ENCODE results near the gene PIMREG.

Gene PIMREG

GRCh38 chr17:6450926-6451832 lies 6.9 kb downstream of the PIMREG start:
- TF ChIP-seq GATA3 (IDR thresholded peaks at IDR 0.05; ENCODE audit: low read depth, low read length) (no peak), GATA2 (IDR thresholded peaks at IDR 0.05; ENCODE audit: low read depth, low read length) (no peak)

GRCh38 chr17:6452471-6453266 lies 8.4 kb downstream of the PIMREG start:
- TF ChIP-seq GATA2 (IDR thresholded peaks at IDR 0.05; ENCODE audit: low read depth, low read length) (no peak), GATA3 (IDR thresholded peaks at IDR 0.05; ENCODE audit: low read depth, low read length) (no peak)

- no peak for TF ChIP-seq GATA3 (IDR thresholded peaks at IDR 0.05; ENCODE audit: low read depth, low read length)
- TF ChIP-seq GATA2 (IDR thresholded peaks at IDR 0.05; ENCODE audit: low read depth, low read length): no peak
Observed at GRCh38 chr17:6453279-6454024, 9.2 kb downstream of the PIMREG start.

- TF ChIP-seq GATA2 (IDR thresholded peaks at IDR 0.05; ENCODE audit: low read depth, low read length): no peak
- TF ChIP-seq GATA3 (IDR thresholded peaks at IDR 0.05; ENCODE audit: low read depth, low read length): no peak
Observed at GRCh38 chr17:6454495-6455320, 10.5 kb downstream of the PIMREG start.

GRCh38 chr17:6455321-6455705 lies 11.1 kb downstream of the PIMREG start:
- TF ChIP-seq GATA3 (IDR thresholded peaks at IDR 0.05; ENCODE audit: low read depth, low read length) (no peak), GATA2 (IDR thresholded peaks at IDR 0.05; ENCODE audit: low read depth, low read length) (no peak)

- TF ChIP-seq GATA3 (IDR thresholded peaks at IDR 0.05; ENCODE audit: low read depth, low read length): no peak
- no peak for TF ChIP-seq GATA2 (IDR thresholded peaks at IDR 0.05; ENCODE audit: low read depth, low read length)
Observed at GRCh38 chr17:6456321-6456720, 12.1 kb downstream of the PIMREG start.

GRCh38 chr17:6456914-6457687 lies 12.8 kb downstream of the PIMREG start:
- TF ChIP-seq GATA3 (IDR thresholded peaks at IDR 0.05; ENCODE audit: low read depth, low read length) (no peak), GATA2 (IDR thresholded peaks at IDR 0.05; ENCODE audit: low read depth, low read length) (no peak)

- TF ChIP-seq GATA3 (IDR thresholded peaks at IDR 0.05; ENCODE audit: low read depth, low read length): no peak
- no peak for TF ChIP-seq GATA2 (IDR thresholded peaks at IDR 0.05; ENCODE audit: low read depth, low read length)
Observed at GRCh38 chr17:6457688-6458459, 13.6 kb downstream of the PIMREG start.

- TF ChIP-seq GATA3 (IDR thresholded peaks at IDR 0.05; ENCODE audit: low read depth, low read length) (no peak), GATA2 (IDR thresholded peaks at IDR 0.05; ENCODE audit: low read depth, low read length) (no peak)
Observed at GRCh38 chr17:6458460-6458950, 14.2 kb downstream of the PIMREG start.

- TF ChIP-seq GATA2 (IDR thresholded peaks at IDR 0.05; ENCODE audit: low read depth, low read length): no peak
- TF ChIP-seq GATA3 (IDR thresholded peaks at IDR 0.05; ENCODE audit: low read depth, low read length): no peak
Observed at GRCh38 chr17:6460531-6461161, 16.4 kb downstream of the PIMREG start.

GRCh38 chr17:6461246-6461645 lies 17.0 kb downstream of the PIMREG start:
- TF ChIP-seq GATA3 (IDR thresholded peaks at IDR 0.05; ENCODE audit: low read depth, low read length): no peak
- TF ChIP-seq GATA2 (IDR thresholded peaks at IDR 0.05; ENCODE audit: low read depth, low read length): no peak
